ENCODE results near the gene CDK17.

DNA sequence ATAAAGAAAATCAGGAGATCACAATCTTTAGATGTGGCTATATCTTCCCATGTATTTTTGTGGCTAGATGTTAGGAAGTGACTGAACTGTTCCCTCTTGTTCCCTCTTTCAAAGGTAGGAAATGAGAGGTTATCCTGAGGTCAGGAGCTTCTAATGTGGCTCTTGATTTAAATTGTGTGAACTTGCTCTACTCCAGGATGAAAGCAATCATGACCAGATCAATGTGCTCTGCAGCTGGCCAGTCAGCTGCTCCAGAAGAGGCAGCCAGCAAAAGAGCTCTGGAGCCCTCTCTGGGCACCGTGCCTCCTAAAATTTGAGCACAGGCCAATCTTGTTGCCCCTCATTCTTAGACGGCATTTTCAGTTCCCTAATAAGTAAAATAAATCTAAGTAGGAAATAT, 32.0 kb downstream of the CDK17 start:
- TF ChIP-seq, protein P1, sequence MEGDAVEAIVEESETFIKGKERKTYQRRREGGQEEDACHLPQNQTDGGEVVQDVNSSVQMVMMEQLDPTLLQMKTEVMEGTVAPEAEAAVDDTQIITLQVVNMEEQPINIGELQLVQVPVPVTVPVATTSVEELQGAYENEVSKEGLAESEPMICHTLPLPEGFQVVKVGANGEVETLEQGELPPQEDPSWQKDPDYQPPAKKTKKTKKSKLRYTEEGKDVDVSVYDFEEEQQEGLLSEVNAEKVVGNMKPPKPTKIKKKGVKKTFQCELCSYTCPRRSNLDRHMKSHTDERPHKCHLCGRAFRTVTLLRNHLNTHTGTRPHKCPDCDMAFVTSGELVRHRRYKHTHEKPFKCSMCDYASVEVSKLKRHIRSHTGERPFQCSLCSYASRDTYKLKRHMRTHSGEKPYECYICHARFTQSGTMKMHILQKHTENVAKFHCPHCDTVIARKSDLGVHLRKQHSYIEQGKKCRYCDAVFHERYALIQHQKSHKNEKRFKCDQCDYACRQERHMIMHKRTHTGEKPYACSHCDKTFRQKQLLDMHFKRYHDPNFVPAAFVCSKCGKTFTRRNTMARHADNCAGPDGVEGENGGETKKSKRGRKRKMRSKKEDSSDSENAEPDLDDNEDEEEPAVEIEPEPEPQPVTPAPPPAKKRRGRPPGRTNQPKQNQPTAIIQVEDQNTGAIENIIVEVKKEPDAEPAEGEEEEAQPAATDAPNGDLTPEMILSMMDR (IDR thresholded peaks at IDR 0.05) = no peak
- TF ChIP-seq POLR2AphosphoS5 (IDR thresholded peaks at IDR 0.05; ENCODE audit: low read depth, low read length) (no peak), FOXM1 (IDR thresholded peaks at IDR 0.05; ENCODE audit: low read depth) (no peak), NRF1 (IDR thresholded peaks at IDR 0.05; ENCODE audit: low read depth, low read length) (no peak), RAD21 (IDR thresholded peaks at IDR 0.05; ENCODE audit: low read length) (peak; percentile 28), SIN3A (IDR thresholded peaks at IDR 0.05; ENCODE audit: borderline replicate concordance, low read depth, low read length) (no peak), JUND (IDR thresholded peaks at IDR 0.05) (no peak), EP300 (IDR thresholded peaks at IDR 0.05; ENCODE audit: borderline replicate concordance in 1 of 2, low read depth in 1 of 2, low read length in 1 of 2) (no peak)
- TF ChIP-seq, protein P2, sequence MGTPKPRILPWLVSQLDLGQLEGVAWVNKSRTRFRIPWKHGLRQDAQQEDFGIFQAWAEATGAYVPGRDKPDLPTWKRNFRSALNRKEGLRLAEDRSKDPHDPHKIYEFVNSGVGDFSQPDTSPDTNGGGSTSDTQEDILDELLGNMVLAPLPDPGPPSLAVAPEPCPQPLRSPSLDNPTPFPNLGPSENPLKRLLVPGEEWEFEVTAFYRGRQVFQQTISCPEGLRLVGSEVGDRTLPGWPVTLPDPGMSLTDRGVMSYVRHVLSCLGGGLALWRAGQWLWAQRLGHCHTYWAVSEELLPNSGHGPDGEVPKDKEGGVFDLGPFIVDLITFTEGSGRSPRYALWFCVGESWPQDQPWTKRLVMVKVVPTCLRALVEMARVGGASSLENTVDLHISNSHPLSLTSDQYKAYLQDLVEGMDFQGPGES (IDR thresholded peaks at IDR 0.05; ENCODE audit: low read depth, low read length) = no peak
- TF ChIP-seq, protein P3, sequence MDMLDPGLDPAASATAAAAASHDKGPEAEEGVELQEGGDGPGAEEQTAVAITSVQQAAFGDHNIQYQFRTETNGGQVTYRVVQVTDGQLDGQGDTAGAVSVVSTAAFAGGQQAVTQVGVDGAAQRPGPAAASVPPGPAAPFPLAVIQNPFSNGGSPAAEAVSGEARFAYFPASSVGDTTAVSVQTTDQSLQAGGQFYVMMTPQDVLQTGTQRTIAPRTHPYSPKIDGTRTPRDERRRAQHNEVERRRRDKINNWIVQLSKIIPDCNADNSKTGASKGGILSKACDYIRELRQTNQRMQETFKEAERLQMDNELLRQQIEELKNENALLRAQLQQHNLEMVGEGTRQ (IDR thresholded peaks at IDR 0.05; ENCODE audit: borderline replicate concordance, low read depth, low read length) = no peak
- TF ChIP-seq, protein P4, sequence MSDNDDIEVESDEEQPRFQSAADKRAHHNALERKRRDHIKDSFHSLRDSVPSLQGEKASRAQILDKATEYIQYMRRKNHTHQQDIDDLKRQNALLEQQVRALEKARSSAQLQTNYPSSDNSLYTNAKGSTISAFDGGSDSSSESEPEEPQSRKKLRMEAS (IDR thresholded peaks at IDR 0.05; ENCODE audit: low read depth) = no peak
- TF ChIP-seq, protein P5, sequence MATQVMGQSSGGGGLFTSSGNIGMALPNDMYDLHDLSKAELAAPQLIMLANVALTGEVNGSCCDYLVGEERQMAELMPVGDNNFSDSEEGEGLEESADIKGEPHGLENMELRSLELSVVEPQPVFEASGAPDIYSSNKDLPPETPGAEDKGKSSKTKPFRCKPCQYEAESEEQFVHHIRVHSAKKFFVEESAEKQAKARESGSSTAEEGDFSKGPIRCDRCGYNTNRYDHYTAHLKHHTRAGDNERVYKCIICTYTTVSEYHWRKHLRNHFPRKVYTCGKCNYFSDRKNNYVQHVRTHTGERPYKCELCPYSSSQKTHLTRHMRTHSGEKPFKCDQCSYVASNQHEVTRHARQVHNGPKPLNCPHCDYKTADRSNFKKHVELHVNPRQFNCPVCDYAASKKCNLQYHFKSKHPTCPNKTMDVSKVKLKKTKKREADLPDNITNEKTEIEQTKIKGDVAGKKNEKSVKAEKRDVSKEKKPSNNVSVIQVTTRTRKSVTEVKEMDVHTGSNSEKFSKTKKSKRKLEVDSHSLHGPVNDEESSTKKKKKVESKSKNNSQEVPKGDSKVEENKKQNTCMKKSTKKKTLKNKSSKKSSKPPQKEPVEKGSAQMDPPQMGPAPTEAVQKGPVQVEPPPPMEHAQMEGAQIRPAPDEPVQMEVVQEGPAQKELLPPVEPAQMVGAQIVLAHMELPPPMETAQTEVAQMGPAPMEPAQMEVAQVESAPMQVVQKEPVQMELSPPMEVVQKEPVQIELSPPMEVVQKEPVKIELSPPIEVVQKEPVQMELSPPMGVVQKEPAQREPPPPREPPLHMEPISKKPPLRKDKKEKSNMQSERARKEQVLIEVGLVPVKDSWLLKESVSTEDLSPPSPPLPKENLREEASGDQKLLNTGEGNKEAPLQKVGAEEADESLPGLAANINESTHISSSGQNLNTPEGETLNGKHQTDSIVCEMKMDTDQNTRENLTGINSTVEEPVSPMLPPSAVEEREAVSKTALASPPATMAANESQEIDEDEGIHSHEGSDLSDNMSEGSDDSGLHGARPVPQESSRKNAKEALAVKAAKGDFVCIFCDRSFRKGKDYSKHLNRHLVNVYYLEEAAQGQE (IDR thresholded peaks at IDR 0.05; ENCODE audit: low read depth, low read length) = no peak
